ENCODE data around the gene ACTL8.

ACTL8 gene

GRCh38 chr1:17755120-17755519 is at the start of gene ACTL8:
Gene ACTL8, plus strand, starts transcription at chr1:17755333. Its CDS starts 67,676 bp downstream, at chr1:17823009.
- Mint-ChIP-seq H3K4me3 (no peak within 1 kb of the TSS), H3K36me3 (ENCODE audit: low read depth) (no peaks in the 10 kb centered on the region), H3K9me3 (peaks cover 58% of the 10 kb centered on the region), H3K4me1 (ENCODE audit: low read depth) (no peaks in the 10 kb centered on the region), H3K27me3 (ENCODE audit: low read depth) (no peaks in the 10 kb centered on the region), H3K27ac (no peak within 1 kb of the TSS)

DNA sequence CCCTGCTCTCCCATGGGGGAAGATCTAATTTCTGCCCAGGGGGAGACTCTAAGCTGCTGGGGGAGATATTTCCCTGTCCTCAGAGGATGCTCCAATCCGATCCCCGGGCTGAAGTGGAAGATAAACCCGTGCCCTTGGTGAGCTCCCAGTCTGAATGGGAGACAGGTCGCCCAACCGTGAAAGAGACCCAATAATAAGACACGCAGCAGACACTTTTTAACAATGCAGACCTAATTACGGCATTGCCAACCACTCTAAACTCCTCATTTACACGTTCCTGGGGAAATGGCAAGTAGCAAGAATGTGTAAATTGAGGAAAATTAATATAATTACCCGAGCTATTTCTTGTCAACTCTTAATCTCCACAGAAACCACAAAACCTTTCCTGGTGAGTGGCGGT is 48.7 kb upstream of the ACTL8 start:
- H3K27me3 Mint-ChIP-seq (ENCODE audit: low read depth), result no peaks in the 10 kb centered on the region
- no peaks in the 10 kb centered on the region for H3K36me3 Mint-ChIP-seq (ENCODE audit: low read depth)
- no peaks in the 10 kb centered on the region for H3K9me3 Mint-ChIP-seq
- no peaks in the 10 kb centered on the region for H3K4me1 Mint-ChIP-seq (ENCODE audit: low read depth)
- no peak overlapping the region for H3K4me3 Mint-ChIP-seq
- no peak overlapping the region for H3K27ac Mint-ChIP-seq

GRCh38 chr1:17709981-17710380 is 45.2 kb upstream of the ACTL8 start:
- H3K27ac Mint-ChIP-seq, result no peak overlapping the region
- H3K9me3 Mint-ChIP-seq, result no peaks in the 10 kb centered on the region
- no peak overlapping the region for H3K4me3 Mint-ChIP-seq
- H3K4me1 Mint-ChIP-seq (ENCODE audit: low read depth), result no peaks in the 10 kb centered on the region
- no peaks in the 10 kb centered on the region for H3K36me3 Mint-ChIP-seq (ENCODE audit: low read depth)
- H3K27me3 Mint-ChIP-seq (ENCODE audit: low read depth), result no peaks in the 10 kb centered on the region

DNA sequence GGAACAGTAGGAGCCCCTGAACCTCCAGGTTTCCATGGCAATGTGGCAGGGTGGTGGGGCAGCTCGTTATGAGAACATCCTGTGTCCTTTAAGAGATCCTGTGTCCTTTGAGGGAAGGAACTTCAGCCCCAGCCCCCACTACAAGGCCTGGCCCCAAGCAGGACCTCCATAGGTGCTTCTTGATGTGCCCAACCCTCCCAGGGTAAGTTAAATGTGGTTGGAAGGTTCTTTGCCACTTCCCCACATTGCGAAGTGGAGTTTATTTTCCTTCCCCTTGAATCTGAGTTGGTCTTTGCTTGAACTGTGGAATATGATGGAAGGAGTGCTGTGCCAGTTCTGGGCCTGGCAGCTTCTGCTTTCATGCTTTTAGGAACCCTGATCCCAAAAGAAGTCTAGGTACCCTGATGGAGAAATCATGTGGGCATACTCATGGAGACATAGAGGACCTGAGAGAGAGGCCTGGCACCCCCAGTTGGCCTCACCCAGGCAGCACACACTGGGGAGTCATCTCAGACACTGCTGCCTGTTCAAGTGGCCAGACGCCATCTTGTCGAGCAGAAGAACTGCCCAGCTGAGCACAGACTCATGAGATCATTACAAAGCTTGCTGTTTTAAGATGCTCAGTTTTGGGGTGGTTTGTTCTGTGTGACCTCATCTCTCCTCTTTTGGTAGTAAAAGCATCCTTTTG is 44.1 kb upstream of the ACTL8 start:
- Mint-ChIP-seq H3K27ac (no peak overlapping the region), H3K4me1 (ENCODE audit: low read depth) (no peaks in the 10 kb centered on the region), H3K27me3 (ENCODE audit: low read depth) (no peaks in the 10 kb centered on the region), H3K36me3 (ENCODE audit: low read depth) (no peaks in the 10 kb centered on the region), H3K9me3 (no peaks in the 10 kb centered on the region), H3K4me3 (no peak overlapping the region)

- H3K36me3 Mint-ChIP-seq (ENCODE audit: low read depth), result no peaks in the 10 kb centered on the region
- no peaks in the 10 kb centered on the region for H3K4me1 Mint-ChIP-seq (ENCODE audit: low read depth)
- H3K27me3 Mint-ChIP-seq (ENCODE audit: low read depth), result no peaks in the 10 kb centered on the region
- H3K4me3 Mint-ChIP-seq, result no peak overlapping the region
- H3K9me3 Mint-ChIP-seq, result no peaks in the 10 kb centered on the region
- no peak overlapping the region for H3K27ac Mint-ChIP-seq
Measured at GRCh38 chr1:17711577-17711910, 43.6 kb upstream of the ACTL8 start.

- H3K9me3 Mint-ChIP-seq, result no peaks in the 10 kb centered on the region
- H3K4me3 Mint-ChIP-seq, result no peak overlapping the region
- H3K27me3 Mint-ChIP-seq (ENCODE audit: low read depth), result no peaks in the 10 kb centered on the region
- H3K36me3 Mint-ChIP-seq (ENCODE audit: low read depth), result no peaks in the 10 kb centered on the region
- no peaks in the 10 kb centered on the region for H3K4me1 Mint-ChIP-seq (ENCODE audit: low read depth)
- H3K27ac Mint-ChIP-seq, result no peak overlapping the region
Measured at GRCh38 chr1:17711941-17712340, 43.2 kb upstream of the ACTL8 start.

- Mint-ChIP-seq H3K27me3 (ENCODE audit: low read depth) (no peaks in the 10 kb centered on the region), H3K27ac (no peak overlapping the region), H3K9me3 (no peaks in the 10 kb centered on the region), H3K4me1 (ENCODE audit: low read depth) (no peaks in the 10 kb centered on the region), H3K36me3 (ENCODE audit: low read depth) (no peaks in the 10 kb centered on the region), H3K4me3 (no peak overlapping the region)
Measured at GRCh38 chr1:17713993-17714392, 41.1 kb upstream of the ACTL8 start.

DNA sequence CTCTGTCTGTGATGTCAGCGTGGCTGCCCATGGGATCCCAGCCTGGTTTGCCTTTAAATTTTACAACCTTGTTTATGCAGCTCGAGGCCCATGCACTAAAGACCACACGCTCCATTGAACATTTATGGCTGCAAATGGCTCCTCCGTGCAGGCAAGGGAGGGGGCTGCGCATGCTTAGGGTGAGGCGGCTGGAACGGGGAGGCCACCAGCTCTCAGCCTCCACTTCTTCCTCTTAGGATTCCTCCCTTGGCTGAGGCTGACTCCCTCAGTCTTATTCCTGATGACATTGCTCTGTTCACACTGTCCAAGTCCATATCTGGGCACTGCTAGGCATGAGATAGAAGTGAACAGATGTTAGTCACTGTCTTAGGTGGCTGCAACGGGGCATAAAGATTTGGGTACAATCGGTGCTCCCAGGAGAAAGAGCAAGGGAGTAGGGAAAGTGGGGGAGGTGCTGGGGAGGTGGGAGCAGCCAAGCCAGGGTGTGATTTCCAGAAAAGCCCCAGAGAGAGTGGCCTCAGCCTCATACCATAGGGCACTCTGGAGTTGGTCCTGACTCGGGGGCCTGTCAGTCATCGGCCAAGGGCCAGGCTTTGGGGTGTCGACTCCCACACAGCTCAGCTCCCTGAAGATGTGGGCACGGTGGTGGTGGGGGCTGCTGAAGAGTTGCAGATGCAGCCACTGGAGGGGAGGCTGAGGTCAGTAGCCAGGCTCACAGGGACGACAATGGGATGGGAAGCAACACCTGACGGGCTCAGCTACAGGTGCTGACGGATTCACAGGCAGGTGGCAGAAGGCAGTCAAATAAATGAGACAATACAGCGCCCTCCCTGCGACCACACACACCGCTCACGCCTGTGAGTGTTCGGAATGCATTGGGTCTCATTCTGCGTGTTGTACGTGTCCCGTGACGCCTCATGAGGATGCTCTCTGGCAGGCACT is 37.3 kb upstream of the ACTL8 start:
- H3K27ac Mint-ChIP-seq, result no peak overlapping the region
- no peak overlapping the region for H3K4me3 Mint-ChIP-seq
- no peaks in the 10 kb centered on the region for H3K9me3 Mint-ChIP-seq
- H3K4me1 Mint-ChIP-seq (ENCODE audit: low read depth), result no peaks in the 10 kb centered on the region
- no peaks in the 10 kb centered on the region for H3K27me3 Mint-ChIP-seq (ENCODE audit: low read depth)
- no peaks in the 10 kb centered on the region for H3K36me3 Mint-ChIP-seq (ENCODE audit: low read depth)

- no peaks in the 10 kb centered on the region for H3K9me3 Mint-ChIP-seq
- no peaks in the 10 kb centered on the region for H3K27me3 Mint-ChIP-seq (ENCODE audit: low read depth)
- no peak overlapping the region for H3K27ac Mint-ChIP-seq
- H3K4me3 Mint-ChIP-seq, result no peak overlapping the region
- no peaks in the 10 kb centered on the region for H3K36me3 Mint-ChIP-seq (ENCODE audit: low read depth)
- no peaks in the 10 kb centered on the region for H3K4me1 Mint-ChIP-seq (ENCODE audit: low read depth)
Measured at GRCh38 chr1:17719874-17720273, 35.3 kb upstream of the ACTL8 start.

DNA sequence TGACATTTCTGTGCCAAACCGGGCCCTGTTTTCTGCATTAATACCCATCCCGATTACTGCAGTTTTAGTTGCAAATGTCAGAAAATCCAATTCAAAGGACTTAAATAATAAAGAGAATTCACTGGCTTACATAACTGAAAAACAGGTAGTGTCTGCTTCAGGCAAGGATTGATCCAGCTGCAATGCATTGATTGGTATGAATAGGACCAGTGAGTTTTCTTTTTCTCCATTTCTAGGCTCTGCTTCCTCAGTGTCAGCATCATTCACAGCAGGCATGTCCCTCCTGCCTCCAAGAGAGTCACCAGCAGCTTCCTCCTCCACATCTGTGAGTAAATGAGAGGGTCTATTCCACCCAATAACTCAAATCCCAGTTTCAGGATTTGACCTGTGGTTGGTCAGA is 33.7 kb upstream of the ACTL8 start:
- no peak overlapping the region for H3K4me3 Mint-ChIP-seq
- H3K4me1 Mint-ChIP-seq (ENCODE audit: low read depth), result no peaks in the 10 kb centered on the region
- no peaks in the 10 kb centered on the region for H3K36me3 Mint-ChIP-seq (ENCODE audit: low read depth)
- no peaks in the 10 kb centered on the region for H3K9me3 Mint-ChIP-seq
- H3K27ac Mint-ChIP-seq, result no peak overlapping the region
- H3K27me3 Mint-ChIP-seq (ENCODE audit: low read depth), result no peaks in the 10 kb centered on the region

DNA sequence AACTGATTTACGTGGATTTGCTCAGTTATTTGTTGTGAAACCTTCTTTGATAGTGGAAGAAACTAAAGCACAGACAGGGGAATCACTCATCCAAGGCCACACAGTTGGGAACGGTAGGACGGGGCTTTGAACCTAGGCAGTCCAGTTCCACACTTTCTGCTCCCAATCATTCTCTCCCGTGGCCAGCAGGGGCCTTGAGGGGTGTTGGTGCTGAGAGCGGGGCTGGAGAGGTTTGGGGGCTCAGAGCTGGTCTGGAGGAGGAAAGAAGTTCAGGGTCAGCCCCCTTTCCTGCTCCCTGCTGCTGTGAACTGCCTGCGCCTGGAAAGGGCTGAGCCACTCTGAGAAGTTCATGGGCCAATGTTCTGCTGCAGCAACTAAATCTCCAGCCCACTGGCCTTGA is 31.4 kb upstream of the ACTL8 start:
- no peaks in the 10 kb centered on the region for H3K27me3 Mint-ChIP-seq (ENCODE audit: low read depth)

GRCh38 chr1:17724150-17724549 is 31.0 kb upstream of the ACTL8 start:
- Mint-ChIP-seq H3K9me3 (no peaks in the 10 kb centered on the region), H3K36me3 (ENCODE audit: low read depth) (no peaks in the 10 kb centered on the region), H3K4me3 (no peak overlapping the region), H3K4me1 (ENCODE audit: low read depth) (no peaks in the 10 kb centered on the region), H3K27ac (no peak overlapping the region), H3K27me3 (ENCODE audit: low read depth) (no peaks in the 10 kb centered on the region)

More for the DNA sequence above, 31.4 kb upstream of the ACTL8 start:
- Mint-ChIP-seq H3K4me1 (ENCODE audit: low read depth) (no peaks in the 10 kb centered on the region), H3K36me3 (ENCODE audit: low read depth) (no peaks in the 10 kb centered on the region), H3K27ac (no peak overlapping the region), H3K4me3 (no peak overlapping the region), H3K9me3 (no peaks in the 10 kb centered on the region)

DNA sequence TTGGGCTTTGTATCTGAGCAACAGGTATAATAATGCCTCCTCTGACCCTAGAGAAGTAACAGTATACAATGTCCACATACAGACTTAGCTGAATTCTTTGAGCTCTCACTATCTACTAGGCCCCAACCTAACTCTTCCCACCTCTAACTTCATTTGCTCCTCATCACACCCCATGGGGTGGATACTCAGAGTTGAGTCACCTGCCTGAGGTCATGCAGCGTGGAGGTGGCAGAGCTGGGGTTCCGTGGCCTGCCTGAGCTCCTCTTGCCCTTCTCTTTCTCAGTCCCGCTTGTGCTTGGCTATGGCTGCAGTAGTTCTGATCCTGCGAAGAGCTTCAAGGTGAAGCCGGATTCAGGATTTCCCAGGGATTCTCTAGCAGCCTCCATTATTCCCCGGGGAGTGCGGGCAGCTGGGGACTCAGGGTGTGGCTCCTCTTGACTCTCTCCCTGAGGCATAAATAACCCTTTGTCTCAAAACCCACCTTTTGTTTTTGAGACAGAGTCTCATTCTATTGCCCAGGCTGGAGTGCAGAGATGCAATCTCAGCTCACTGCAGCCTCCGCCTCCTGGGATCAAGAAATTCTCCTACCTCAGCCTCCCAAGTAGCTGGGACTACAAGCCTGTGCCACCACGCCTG is 29.9 kb upstream of the ACTL8 start:
- Mint-ChIP-seq H3K4me1 (ENCODE audit: low read depth) (no peaks in the 10 kb centered on the region), H3K36me3 (ENCODE audit: low read depth) (no peaks in the 10 kb centered on the region), H3K9me3 (no peaks in the 10 kb centered on the region), H3K27ac (no peak overlapping the region), H3K4me3 (no peak overlapping the region), H3K27me3 (ENCODE audit: low read depth) (no peaks in the 10 kb centered on the region)

GRCh38 chr1:17725811-17726582 is 29.1 kb upstream of the ACTL8 start:
- no peaks in the 10 kb centered on the region for H3K9me3 Mint-ChIP-seq
- no peaks in the 10 kb centered on the region for H3K36me3 Mint-ChIP-seq (ENCODE audit: low read depth)
- no peak overlapping the region for H3K4me3 Mint-ChIP-seq
- H3K27ac Mint-ChIP-seq, result no peak overlapping the region
- H3K4me1 Mint-ChIP-seq (ENCODE audit: low read depth), result no peaks in the 10 kb centered on the region
- H3K27me3 Mint-ChIP-seq (ENCODE audit: low read depth), result no peaks in the 10 kb centered on the region
